Measurements from ENCODE around the gene RETREG3. TPM values are rescaled to one million over a fixed set of nuclear protein-coding genes. Genes with fewer than 3 reads are reported as not detected.

The RETREG3 gene
- total and polyA plus RNA-seq, 2 donors (not counting 1 experiment from before 2014, with no cell fraction given), result 37.5 to 67.0 TPM

DNA sequence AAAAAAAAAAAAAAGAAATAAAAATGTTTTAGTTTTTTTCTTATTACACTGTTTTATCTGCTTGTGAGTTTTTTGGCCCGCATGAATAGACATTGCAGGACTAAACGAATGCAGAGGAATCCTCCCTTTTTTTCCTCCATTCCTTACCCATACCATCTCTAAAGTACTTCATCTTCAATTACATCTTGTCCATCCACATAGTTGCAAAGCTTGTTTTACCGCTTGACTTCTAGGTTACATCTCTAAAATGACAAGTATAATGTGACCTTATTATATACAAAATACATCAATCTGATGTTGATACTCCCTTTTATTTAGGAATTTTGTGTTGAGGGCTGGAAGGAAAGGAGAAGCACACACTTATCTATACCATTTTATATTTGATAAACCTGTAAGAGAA is 12.8 kb downstream of the RETREG3 start:
- no peak for DNase-seq (ENCODE audit: low read depth in 2 of 2)
- Histone ChIP-seq H3K79me2 (ENCODE audit: control insufficient read depth, insufficient read depth, low read length) (peaks cover 10% of the 10 kb centered on the region), H3K9me3 (ENCODE audit: control insufficient read depth, insufficient read depth, low read depth, low read length) (no peaks in the 10 kb centered on the region), H3K4me2 (ENCODE audit: extremely low read depth, insufficient read depth, low read length) (no peak overlapping the region), H4K20me1 (ENCODE audit: control insufficient read depth, extremely low read depth, insufficient read depth, low read length) (peaks cover 1% of the 10 kb centered on the region), H3K27ac (ENCODE audit: insufficient read depth, low read length) (no peak overlapping the region), H3K4me1 (ENCODE audit: control insufficient read depth, extremely low read depth, insufficient read depth, low read length) (no peaks in the 10 kb centered on the region), H3K36me3 (ENCODE audit: control insufficient read depth, insufficient read depth, low read length) (no peaks in the 10 kb centered on the region), H2AFZ (ENCODE audit: low read length) (no peak overlapping the region), H3K9ac (ENCODE audit: insufficient read depth, low read length) (no peak overlapping the region), H3K27me3 (ENCODE audit: control insufficient read depth, insufficient read depth, low read length) (no peaks in the 10 kb centered on the region), H3K4me3 (replicated peaks in 1 of 4; ENCODE audit: control extremely low read depth in 1 of 4, insufficient read depth in 1 of 4, low read depth in 3 of 4, low read length in 4 of 4) (no peak overlapping the region)
- no peak for TF ChIP-seq EZH2 (IDR thresholded peaks at IDR 0.05; ENCODE audit: low read length, missing control alignments)
- TF ChIP-seq, protein P1, sequence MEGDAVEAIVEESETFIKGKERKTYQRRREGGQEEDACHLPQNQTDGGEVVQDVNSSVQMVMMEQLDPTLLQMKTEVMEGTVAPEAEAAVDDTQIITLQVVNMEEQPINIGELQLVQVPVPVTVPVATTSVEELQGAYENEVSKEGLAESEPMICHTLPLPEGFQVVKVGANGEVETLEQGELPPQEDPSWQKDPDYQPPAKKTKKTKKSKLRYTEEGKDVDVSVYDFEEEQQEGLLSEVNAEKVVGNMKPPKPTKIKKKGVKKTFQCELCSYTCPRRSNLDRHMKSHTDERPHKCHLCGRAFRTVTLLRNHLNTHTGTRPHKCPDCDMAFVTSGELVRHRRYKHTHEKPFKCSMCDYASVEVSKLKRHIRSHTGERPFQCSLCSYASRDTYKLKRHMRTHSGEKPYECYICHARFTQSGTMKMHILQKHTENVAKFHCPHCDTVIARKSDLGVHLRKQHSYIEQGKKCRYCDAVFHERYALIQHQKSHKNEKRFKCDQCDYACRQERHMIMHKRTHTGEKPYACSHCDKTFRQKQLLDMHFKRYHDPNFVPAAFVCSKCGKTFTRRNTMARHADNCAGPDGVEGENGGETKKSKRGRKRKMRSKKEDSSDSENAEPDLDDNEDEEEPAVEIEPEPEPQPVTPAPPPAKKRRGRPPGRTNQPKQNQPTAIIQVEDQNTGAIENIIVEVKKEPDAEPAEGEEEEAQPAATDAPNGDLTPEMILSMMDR (conservative IDR thresholded peaks at IDR 0.05 in 1 of 2, IDR thresholded peaks at IDR 0.05 in 1 of 2; ENCODE audit: low read depth in 1 of 2, low read length in 2 of 2), result no peak

DNA sequence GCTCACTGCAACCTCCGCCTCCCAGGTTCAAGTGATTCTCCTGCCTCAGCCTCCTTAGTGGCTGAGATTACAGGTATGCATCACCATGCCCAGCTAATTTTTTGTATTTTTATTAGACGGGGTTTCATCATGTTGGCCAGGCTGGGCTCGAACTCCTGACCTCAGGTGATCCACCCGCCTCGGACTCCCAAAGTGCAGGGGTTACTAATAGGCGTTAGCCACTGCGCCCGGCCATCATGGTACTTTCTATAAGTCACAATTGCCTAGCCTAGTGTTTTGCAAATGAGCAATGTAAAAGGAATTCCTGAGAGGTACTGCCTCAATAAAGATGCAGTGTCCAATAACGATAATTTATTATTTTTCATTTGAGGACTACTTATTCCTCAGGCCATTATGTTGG is 17.8 kb downstream of the RETREG3 start:
- H3K79me2 ChIP-seq (ENCODE audit: control insufficient read depth, insufficient read depth, low read length), result no peaks in the 10 kb centered on the region
- TF ChIP-seq, protein P1 (conservative IDR thresholded peaks at IDR 0.05 in 1 of 2, IDR thresholded peaks at IDR 0.05 in 1 of 2; ENCODE audit: low read depth in 1 of 2, low read length in 2 of 2), result no peak
- TF ChIP-seq EZH2 (IDR thresholded peaks at IDR 0.05; ENCODE audit: low read length, missing control alignments), result no peak
- H3K27me3 ChIP-seq (ENCODE audit: control insufficient read depth, insufficient read depth, low read length), result no peaks in the 10 kb centered on the region
- no peaks in the 10 kb centered on the region for H3K9me3 ChIP-seq (ENCODE audit: control insufficient read depth, insufficient read depth, low read depth, low read length)
- H3K9ac ChIP-seq (ENCODE audit: insufficient read depth, low read length), result no peak overlapping the region
- H3K4me3 ChIP-seq (replicated peaks in 1 of 4; ENCODE audit: control extremely low read depth in 1 of 4, insufficient read depth in 1 of 4, low read depth in 3 of 4, low read length in 4 of 4), result no peak overlapping the region
- H3K36me3 ChIP-seq (ENCODE audit: control insufficient read depth, insufficient read depth, low read length), result no peaks in the 10 kb centered on the region
- H3K27ac ChIP-seq (ENCODE audit: insufficient read depth, low read length), result no peak overlapping the region
- DNase-seq (ENCODE audit: low read depth in 2 of 2), result no peak
- no peaks in the 10 kb centered on the region for H3K4me1 ChIP-seq (ENCODE audit: control insufficient read depth, extremely low read depth, insufficient read depth, low read length)
- H4K20me1 ChIP-seq (ENCODE audit: control insufficient read depth, extremely low read depth, insufficient read depth, low read length), result no peaks in the 10 kb centered on the region
- H3K4me2 ChIP-seq (ENCODE audit: extremely low read depth, insufficient read depth, low read length), result no peak overlapping the region
- H2AFZ ChIP-seq (ENCODE audit: low read length), result no peak overlapping the region

DNA sequence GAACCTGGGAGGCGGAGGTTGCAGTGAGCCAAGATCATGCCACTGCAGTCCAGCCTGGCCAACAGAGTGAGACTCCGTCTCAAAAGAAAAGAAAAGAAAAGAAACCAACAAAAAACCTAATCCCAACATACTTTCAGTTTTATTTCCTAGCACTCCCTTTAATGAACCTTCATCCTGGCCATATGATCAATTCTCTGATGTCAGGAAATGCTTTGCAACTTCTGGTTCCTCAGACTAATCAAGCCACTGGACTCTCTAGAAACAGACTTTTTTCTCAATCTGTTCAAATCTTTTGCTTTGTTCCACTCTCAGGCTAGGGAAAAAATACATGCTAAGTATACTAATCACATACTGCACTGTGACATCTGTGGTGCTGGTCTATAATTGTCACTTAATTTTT is 18.3 kb downstream of the RETREG3 start:
- H3K36me3 ChIP-seq (ENCODE audit: control insufficient read depth, insufficient read depth, low read length), result no peaks in the 10 kb centered on the region
- no peak overlapping the region for H2AFZ ChIP-seq (ENCODE audit: low read length)
- no peaks in the 10 kb centered on the region for H3K27me3 ChIP-seq (ENCODE audit: control insufficient read depth, insufficient read depth, low read length)
- H3K4me3 ChIP-seq (replicated peaks in 1 of 4; ENCODE audit: control extremely low read depth in 1 of 4, insufficient read depth in 1 of 4, low read depth in 3 of 4, low read length in 4 of 4), result no peak overlapping the region
- no peak overlapping the region for H3K27ac ChIP-seq (ENCODE audit: insufficient read depth, low read length)
- no peaks in the 10 kb centered on the region for H4K20me1 ChIP-seq (ENCODE audit: control insufficient read depth, extremely low read depth, insufficient read depth, low read length)
- H3K9me3 ChIP-seq (ENCODE audit: control insufficient read depth, insufficient read depth, low read depth, low read length), result no peaks in the 10 kb centered on the region
- no peak overlapping the region for H3K9ac ChIP-seq (ENCODE audit: insufficient read depth, low read length)
- no peak for TF ChIP-seq EZH2 (IDR thresholded peaks at IDR 0.05; ENCODE audit: low read length, missing control alignments)
- TF ChIP-seq, protein P1 (conservative IDR thresholded peaks at IDR 0.05 in 1 of 2, IDR thresholded peaks at IDR 0.05 in 1 of 2; ENCODE audit: low read depth in 1 of 2, low read length in 2 of 2), result no peak
- DNase-seq (ENCODE audit: low read depth in 2 of 2), result no peak
- no peaks in the 10 kb centered on the region for H3K79me2 ChIP-seq (ENCODE audit: control insufficient read depth, insufficient read depth, low read length)
- H3K4me2 ChIP-seq (ENCODE audit: extremely low read depth, insufficient read depth, low read length), result no peak overlapping the region
- no peaks in the 10 kb centered on the region for H3K4me1 ChIP-seq (ENCODE audit: control insufficient read depth, extremely low read depth, insufficient read depth, low read length)

Data from fibroblast of lung (primary cell).